Epithelial cell of esophagus (primary cell): ENCODE measurements around the gene HBA1.
"Not testable (repeated sequence)": the region's sequence is repeated elsewhere in the genome, so short reads cannot be mapped to it uniquely, and the experiment has no call there.

Source experiments
- DNase-seq: peaks from one replicate; pipeline ENCODE4 v3.0.0; 2010; ENCODE audit warnings: low read depth
- H3K4me3 ChIP-seq: 2 replicates; pipeline ENCODE4 v1.5.1; 2011; ENCODE audit warnings: mild to moderate bottlenecking, low read length, control low read depth
- TF ChIP-seq, protein P1 (sequence below): IDR thresholded peaks from 2 replicates; pipeline ENCODE4 v1.5.1; 2011; ENCODE audit warnings: low read depth, mild to moderate bottlenecking, low read length, control low read depth, inconsistent platforms; ENCODE audit not compliant: insufficient read depth; ENCODE audit errors: missing control alignments

Gene HBA1

DNA sequence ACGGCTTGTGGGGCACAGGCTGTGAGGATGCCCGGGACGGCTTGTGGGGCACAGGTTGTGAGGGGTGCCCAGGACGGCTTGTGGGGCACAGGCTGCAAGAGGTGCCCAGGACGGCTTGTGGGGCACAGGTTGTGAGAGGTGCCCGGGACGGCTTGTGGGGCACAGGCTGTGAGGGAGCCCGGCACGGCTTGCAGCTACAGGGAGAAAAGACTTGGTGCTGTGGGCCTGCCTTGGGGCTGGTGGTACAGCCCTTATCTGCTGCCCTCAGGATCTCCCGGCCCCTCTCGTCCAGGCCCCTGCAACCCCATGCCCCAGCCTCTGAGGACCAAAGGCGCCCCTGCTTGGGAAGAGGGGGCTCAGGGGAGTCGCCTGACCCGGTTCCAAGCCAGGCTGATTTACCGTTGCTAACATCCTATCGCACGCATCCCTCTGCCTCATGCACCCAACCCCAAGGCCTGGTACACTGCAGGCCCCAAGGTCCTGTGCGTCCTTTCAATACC lies 15.7 kb upstream of the HBA1 start:
- TF ChIP-seq, protein P1, sequence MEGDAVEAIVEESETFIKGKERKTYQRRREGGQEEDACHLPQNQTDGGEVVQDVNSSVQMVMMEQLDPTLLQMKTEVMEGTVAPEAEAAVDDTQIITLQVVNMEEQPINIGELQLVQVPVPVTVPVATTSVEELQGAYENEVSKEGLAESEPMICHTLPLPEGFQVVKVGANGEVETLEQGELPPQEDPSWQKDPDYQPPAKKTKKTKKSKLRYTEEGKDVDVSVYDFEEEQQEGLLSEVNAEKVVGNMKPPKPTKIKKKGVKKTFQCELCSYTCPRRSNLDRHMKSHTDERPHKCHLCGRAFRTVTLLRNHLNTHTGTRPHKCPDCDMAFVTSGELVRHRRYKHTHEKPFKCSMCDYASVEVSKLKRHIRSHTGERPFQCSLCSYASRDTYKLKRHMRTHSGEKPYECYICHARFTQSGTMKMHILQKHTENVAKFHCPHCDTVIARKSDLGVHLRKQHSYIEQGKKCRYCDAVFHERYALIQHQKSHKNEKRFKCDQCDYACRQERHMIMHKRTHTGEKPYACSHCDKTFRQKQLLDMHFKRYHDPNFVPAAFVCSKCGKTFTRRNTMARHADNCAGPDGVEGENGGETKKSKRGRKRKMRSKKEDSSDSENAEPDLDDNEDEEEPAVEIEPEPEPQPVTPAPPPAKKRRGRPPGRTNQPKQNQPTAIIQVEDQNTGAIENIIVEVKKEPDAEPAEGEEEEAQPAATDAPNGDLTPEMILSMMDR, result no peak
- DNase-seq, result no peak
- H3K4me3 ChIP-seq, result no peak overlapping the region

DNA sequence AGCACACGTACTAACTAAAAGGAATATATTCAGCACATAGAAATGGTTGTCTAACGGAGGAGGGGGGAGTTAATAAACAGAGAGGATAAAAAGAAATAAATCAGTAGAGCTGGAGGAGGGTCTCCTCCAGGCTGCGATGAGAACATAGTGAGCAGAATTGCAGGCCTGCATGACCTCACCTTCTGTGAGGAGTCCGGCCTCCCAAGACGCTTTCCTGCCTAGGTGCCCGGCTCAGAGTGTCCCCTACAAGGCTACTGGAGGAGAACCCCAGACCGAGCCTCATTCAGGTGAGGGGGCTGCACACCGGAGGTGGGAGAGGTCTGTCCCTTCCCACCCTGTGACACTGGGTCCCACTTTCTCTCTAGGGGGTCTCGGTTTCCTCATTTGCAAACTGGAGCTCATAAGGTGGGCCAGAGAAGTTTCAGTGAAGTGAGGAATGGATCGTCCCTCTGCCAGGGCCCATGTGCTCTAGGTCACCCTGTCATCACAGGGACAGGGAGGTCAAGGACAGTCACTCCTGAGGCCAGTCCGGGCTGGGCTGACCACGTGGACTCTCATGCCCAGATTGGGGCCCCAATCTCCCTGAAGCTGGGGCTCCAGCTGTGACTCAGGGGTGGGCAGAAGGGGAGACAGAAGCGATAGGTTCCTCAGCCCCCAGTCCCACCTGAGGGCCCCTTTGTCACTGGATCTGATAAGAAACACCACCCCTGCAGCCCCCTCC lies 14.0 kb upstream of the HBA1 start:
- TF ChIP-seq, protein P1, result no peak
- H3K4me3 ChIP-seq, result no peak overlapping the region
- no peak for DNase-seq

DNA sequence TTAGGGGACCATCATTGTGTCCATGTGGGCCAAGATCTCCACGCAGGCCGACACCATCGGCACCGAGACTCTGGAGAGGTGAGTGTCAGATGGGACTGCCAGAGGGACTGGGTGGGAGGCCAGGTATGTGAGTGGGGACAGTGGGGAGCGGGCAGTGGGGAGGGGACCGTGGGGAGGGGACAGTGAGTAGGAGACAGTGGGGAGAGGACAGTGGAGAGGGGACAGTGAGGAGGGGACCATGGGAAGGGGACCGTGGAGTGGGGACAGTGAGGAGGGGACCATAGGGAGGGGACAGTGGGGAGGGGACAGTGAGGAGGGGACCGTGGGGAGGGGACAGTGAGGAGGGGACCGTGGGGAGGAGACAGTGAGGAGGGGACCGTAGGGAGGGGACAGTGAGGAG lies 13.3 kb upstream of the HBA1 start:
- not testable (repeated sequence) for DNase-seq, H3K4me3 ChIP-seq

DNA sequence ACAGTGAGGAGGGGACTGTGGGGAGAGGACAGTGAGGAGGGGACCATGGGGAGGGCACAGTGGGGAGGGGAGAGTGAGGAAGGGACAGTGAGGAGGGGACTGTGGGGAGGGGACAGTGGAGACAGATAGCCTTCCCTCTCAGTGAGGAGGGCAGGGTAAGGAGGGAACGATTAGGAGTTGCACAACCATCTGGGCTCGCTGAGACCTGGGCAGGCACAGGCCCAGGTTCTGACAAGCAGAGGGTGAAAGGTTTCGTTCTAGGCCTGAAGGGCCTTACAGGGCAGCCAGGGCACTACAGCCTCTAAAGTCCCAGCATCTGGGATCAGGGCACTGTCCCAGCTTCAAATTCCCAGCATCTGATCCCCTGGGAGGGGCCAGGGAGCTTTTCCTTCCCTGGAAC lies 12.8 kb upstream of the HBA1 start:
- DNase-seq, H3K4me3 ChIP-seq: not testable (repeated sequence)

DNA sequence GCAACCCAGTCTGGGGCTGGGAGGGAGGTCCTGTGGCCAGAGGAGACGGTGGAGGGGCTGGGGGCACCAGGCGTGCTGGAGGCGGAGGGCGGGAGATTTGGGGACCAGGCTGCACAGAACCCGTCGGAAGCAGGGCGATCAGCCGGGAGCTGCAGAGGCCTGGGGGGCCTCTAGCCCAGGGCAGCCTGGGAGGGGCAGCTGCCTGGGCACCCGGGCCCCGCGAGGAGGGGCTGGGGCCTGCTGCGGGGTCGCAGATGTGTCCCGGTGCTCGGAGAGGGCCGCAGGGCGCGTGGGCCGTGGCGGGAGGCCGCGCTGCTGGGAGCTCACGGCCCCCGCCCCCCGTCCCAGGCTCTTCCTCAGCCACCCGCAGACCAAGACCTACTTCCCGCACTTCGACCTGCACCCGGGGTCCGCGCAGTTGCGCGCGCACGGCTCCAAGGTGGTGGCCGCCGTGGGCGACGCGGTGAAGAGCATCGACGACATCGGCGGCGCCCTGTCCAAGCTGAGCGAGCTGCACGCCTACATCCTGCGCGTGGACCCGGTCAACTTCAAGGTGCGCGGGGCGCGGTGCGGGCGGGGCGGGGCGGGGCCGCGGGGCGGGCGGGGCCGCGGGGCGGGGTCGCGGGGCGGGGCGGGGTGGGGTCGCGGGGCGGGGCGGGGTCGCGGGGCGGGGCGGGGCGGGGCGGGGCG lies 12.2 kb upstream of the HBA1 start:
- not testable (repeated sequence) for H3K4me3 ChIP-seq, DNase-seq

DNA sequence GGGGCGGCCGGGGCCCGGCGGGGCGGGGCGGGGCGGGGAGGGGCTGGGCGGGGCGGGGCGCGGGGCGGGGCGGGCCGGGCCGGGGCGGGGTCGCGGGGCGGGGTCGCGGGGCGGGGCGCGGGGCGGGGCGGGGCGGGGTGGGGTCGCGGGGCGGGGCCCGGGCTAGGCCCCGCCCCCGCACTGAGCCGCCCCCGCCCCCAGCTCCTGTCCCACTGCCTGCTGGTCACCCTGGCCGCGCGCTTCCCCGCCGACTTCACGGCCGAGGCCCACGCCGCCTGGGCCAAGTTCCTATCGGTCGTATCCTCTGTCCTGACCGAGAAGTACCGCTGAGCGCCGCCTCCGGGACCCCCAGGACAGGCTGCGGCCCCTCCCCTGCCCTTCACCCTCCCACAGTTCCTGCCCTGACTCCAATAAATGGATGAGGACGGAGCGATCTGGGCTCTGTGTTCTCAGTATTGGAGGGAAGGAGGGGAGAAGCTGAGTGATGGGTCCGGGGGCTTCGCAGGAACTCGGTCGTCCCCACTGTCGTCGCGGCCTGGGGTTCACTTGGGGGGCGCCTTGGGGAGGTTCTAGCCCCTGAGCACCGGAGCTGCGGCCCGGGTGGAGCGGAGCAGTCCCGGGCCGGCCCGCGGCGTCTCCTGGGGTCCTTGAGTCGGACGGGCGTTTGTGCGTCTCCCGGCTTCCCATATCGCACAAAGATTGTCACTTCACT lies 11.5 kb upstream of the HBA1 start:
- no peak overlapping the region for H3K4me3 ChIP-seq
- TF ChIP-seq, protein P1, result no peak
- DNase-seq, result no peak

DNA sequence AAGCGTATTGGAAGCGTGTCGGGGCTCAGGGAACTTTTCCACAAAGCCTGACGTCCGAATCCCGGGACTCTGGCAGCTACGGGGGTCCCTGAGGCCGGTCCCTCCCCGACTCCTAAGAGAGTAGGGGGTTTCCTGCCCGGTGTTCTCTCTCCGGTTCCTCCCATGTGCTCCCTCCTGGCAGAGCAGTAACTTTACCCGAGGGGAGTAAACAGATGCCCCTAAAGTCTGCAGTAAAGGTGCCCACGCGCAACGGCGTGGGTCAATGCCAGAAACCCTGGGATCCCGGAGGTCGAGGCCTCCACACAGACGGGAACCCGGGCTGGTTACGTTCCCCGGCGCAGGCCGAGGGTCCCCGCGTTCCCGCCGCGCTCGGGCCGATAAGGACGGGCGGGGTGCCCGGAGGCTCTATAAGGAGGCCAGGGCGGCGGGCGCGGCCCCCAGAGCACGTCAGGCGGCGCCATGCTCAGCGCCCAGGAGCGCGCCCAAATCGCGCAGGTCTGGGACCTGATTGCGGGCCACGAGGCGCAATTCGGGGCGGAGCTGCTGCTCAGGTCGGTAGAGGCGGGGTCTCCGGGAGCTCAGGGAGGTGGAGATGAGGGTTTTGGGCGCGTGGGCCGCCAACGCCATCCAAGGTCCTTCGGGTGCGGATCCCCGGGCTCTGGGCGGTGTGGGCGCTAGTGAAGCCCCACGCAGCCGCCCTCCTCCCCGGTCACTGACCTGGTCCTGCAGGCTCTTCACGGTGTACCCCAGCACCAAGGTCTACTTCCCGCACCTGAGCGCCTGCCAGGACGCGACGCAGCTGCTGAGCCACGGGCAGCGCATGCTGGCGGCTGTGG lies 10.7 kb upstream of the HBA1 start, which contains the start of gene HBM:
TSS of gene HBM (plus strand) at position 440 of the 836 bp plus-strand sequence. CDS start at position 460, 20 bp downstream.
- peak; percentile 26 for DNase-seq
- no peak within 1 kb of the TSS for H3K4me3 ChIP-seq
- TF ChIP-seq, protein P1, result no peak
